ENCODE measurements around the gene CRY2.
"Not testable (repeated sequence)": the region's sequence is repeated elsewhere in the genome, so short reads cannot be mapped to it uniquely, and the experiment has no call there.

CRY2 gene

DNA sequence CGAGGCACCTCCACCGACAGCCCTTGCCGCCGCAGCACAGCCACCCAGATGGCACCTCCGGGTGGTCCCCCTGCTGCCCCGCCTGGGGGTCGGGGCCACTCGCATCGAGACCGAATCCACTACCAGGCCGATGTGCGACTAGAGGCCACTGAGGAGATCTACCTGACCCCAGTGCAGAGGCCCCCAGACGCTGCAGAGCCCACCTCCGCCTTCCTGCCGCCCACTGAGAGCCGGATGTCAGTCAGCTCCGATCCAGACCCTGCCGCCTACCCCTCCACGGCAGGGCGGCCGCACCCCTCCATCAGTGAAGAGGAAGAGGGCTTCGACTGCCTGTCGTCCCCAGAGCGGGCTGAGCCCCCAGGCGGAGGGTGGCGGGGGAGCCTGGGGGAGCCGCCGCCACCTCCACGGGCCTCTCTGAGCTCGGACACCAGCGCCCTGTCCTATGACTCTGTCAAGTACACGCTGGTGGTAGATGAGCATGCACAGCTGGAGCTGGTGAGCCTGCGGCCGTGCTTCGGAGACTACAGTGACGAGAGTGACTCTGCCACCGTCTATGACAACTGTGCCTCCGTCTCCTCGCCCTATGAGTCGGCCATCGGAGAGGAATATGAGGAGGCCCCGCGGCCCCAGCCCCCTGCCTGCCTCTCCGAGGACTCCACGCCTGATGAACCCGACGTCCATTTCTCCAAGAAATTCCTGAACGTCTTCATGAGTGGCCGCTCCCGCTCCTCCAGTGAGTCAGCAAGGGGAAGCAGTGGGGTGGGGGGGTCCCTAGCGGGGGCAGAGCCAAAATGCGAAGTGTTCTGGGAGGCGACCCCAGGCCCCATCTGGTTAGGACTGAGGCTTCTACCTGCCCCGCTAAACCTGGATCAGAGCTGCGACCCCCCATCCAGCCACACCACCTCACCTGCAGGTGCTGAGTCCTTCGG is 55.4 kb downstream of the CRY2 start:
- Histone ChIP-seq H3K27ac (ENCODE audit: insufficient read depth in 1 of 2, low read depth in 1 of 2, low read length in 2 of 2, poor library complexity in 1 of 2, severe bottlenecking in 2 of 2) (no peak overlapping the region), H3K27me3 (replicated peaks in 2 of 5; ENCODE audit: control insufficient read depth in 4 of 5, insufficient read depth in 5 of 5, low read length in 4 of 5) (peaks cover 0 to 44% (median 16%) of the 10 kb centered on the region in 5 experiments), H3K4me1 (ENCODE audit: control extremely low read depth in 1 of 4, control insufficient read depth in 4 of 4, insufficient read depth in 4 of 4, low read length in 3 of 4) (peaks cover 0 to 23% (median 12%) of the 10 kb centered on the region in 4 experiments), H3K4me3 (ENCODE audit: control insufficient read depth in 1 of 7, extremely low read depth in 1 of 7, insufficient read depth in 4 of 7, low read depth in 2 of 7, low read length in 6 of 7) (no peak overlapping the region), H3K36me3 (ENCODE audit: control insufficient read depth in 4 of 4, insufficient read depth in 4 of 4, low read length in 3 of 4) (no peaks in the 10 kb centered on the region), H3K9me3 (ENCODE audit: control extremely low read depth in 1 of 5, control insufficient read depth in 4 of 5, insufficient read depth in 2 of 5, low read depth in 1 of 5, low read length in 4 of 5) (no peaks in the 10 kb centered on the region)
- WGBS (ENCODE audit: insufficient coverage): 98% methylated on average over 45 of the region's 56 CpGs
- no peak for DNase-seq
- ChIA-PET CTCF (interaction anchor here (0.8 kb wide), 1 partner anchor 12 kb away, joined by 3 read pairs; no protein-coding TSS in a partner anchor), POLR2A (no interaction called here)

DNA sequence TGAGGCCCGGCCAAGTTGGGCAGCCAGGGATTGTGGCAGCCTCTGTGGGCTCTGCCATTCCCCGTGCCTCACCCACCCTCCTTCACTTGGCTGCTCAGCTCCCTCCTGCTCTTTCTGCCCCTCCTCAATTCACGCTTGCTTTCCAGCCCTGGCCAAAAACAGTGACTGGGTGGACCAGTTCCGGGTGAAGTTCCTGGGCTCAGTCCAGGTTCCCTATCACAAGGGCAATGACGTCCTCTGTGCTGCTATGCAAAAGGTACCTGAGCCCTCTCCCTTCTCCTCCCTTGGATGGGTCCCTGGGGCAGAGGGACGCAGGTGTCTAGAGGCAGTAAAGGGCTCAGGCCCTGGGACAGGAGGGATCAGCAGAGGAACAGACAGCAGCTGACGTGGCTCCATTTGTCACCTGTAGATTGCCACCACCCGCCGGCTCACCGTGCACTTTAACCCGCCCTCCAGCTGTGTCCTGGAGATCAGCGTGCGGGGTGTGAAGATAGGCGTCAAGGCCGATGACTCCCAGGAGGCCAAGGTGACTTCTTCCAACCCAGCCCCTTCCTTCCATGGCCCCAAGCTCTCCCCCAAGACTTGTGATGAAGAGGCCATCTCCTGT is 57.1 kb downstream of the CRY2 start:
- WGBS (ENCODE audit: insufficient coverage): 95% methylated on average over 13 of the region's 15 CpGs
- peaks cover 0 to 27% (median 9%) of the 10 kb centered on the region in 5 experiments for H3K27me3 ChIP-seq (replicated peaks in 2 of 5; ENCODE audit: control insufficient read depth in 4 of 5, insufficient read depth in 5 of 5, low read length in 4 of 5)
- no peak overlapping the region for H3K27ac ChIP-seq (ENCODE audit: insufficient read depth in 1 of 2, low read depth in 1 of 2, low read length in 2 of 2, poor library complexity in 1 of 2, severe bottlenecking in 2 of 2)
- DNase-seq: no peak
- ChIA-PET POLR2A (no interaction called here), CTCF (interaction anchor here (0.5 kb wide), 1 partner anchor 74 kb away, joined by 4 read pairs; no protein-coding TSS in a partner anchor)
- H3K4me1 ChIP-seq (ENCODE audit: control extremely low read depth in 1 of 4, control insufficient read depth in 4 of 4, insufficient read depth in 4 of 4, low read length in 3 of 4): peaks cover 0 to 17% (median 7%) of the 10 kb centered on the region in 4 experiments
- H3K36me3 ChIP-seq (ENCODE audit: control insufficient read depth in 4 of 4, insufficient read depth in 4 of 4, low read length in 3 of 4): peaks cover 0 to 5% (median 1%) of the 10 kb centered on the region in 4 experiments
- H3K4me3 ChIP-seq (ENCODE audit: control insufficient read depth in 1 of 7, extremely low read depth in 1 of 7, insufficient read depth in 4 of 7, low read depth in 2 of 7, low read length in 6 of 7): no peak overlapping the region
- H3K9me3 ChIP-seq (ENCODE audit: control extremely low read depth in 1 of 5, control insufficient read depth in 4 of 5, insufficient read depth in 2 of 5, low read depth in 1 of 5, low read length in 4 of 5): no peaks in the 10 kb centered on the region

- Histone ChIP-seq H3K4me3 (ENCODE audit: control insufficient read depth in 1 of 7, extremely low read depth in 1 of 7, insufficient read depth in 4 of 7, low read depth in 2 of 7, low read length in 6 of 7) (no peak overlapping the region), H3K4me1 (ENCODE audit: control extremely low read depth in 1 of 4, control insufficient read depth in 4 of 4, insufficient read depth in 4 of 4, low read length in 3 of 4) (peaks cover 0 to 13% (median 4%) of the 10 kb centered on the region in 4 experiments), H3K9me3 (ENCODE audit: control extremely low read depth in 1 of 5, control insufficient read depth in 4 of 5, insufficient read depth in 2 of 5, low read depth in 1 of 5, low read length in 4 of 5) (no peaks in the 10 kb centered on the region), H3K27ac (ENCODE audit: insufficient read depth in 1 of 2, low read depth in 1 of 2, low read length in 2 of 2, poor library complexity in 1 of 2, severe bottlenecking in 2 of 2) (no peak overlapping the region), H3K27me3 (replicated peaks in 2 of 5; ENCODE audit: control insufficient read depth in 4 of 5, insufficient read depth in 5 of 5, low read length in 4 of 5) (peaks cover 0 to 22% (median 9%) of the 10 kb centered on the region in 5 experiments), H3K36me3 (ENCODE audit: control insufficient read depth in 4 of 4, insufficient read depth in 4 of 4, low read length in 3 of 4) (peaks cover 0 to 12% (median 7%) of the 10 kb centered on the region in 4 experiments)
- 95% methylated on average over 17 of the region's 19 CpGs for WGBS (ENCODE audit: insufficient coverage)
- CTCF ChIA-PET: no interaction called here
- DNase-seq: no peak
- POLR2A ChIA-PET: interaction anchor here (0.6 kb wide), 1 partner anchor 40 kb away, joined by 3 read pairs; no protein-coding TSS in a partner anchor
These were observed 57.8 kb downstream of the CRY2 start for GRCh38 chr11:45905095-45905494.

GRCh38 chr11:45905576-45905975 is 58.3 kb downstream of the CRY2 start:
- WGBS (ENCODE audit: insufficient coverage): 52% methylated on average over 3 of the region's 6 CpGs
- peaks cover 0 to 17% (median 11%) of the 10 kb centered on the region in 4 experiments for H3K36me3 ChIP-seq (ENCODE audit: control insufficient read depth in 4 of 4, insufficient read depth in 4 of 4, low read length in 3 of 4)

GRCh38 chr11:45906096-45906682 is 58.9 kb downstream of the CRY2 start:
- peaks cover 0 to 11% (median 2%) of the 10 kb centered on the region in 4 experiments for H3K4me1 ChIP-seq (ENCODE audit: control extremely low read depth in 1 of 4, control insufficient read depth in 4 of 4, insufficient read depth in 4 of 4, low read length in 3 of 4)
- no peak for DNase-seq
- H3K27ac ChIP-seq (ENCODE audit: insufficient read depth in 1 of 2, low read depth in 1 of 2, low read length in 2 of 2, poor library complexity in 1 of 2, severe bottlenecking in 2 of 2): no peak overlapping the region
- ChIA-PET POLR2A (no interaction called here), CTCF (interaction anchor here (0.7 kb wide), 1 partner anchor 19 kb away, joined by 3 read pairs; no protein-coding TSS in a partner anchor)
- H3K4me3 ChIP-seq (ENCODE audit: control insufficient read depth in 1 of 7, extremely low read depth in 1 of 7, insufficient read depth in 4 of 7, low read depth in 2 of 7, low read length in 6 of 7): no peak overlapping the region
- whole genome bisulfite sequencing (ENCODE audit: insufficient coverage): 59% methylated on average over 9 of the region's 19 CpGs
- peaks cover 0 to 12% (median 2%) of the 10 kb centered on the region in 5 experiments for H3K27me3 ChIP-seq (replicated peaks in 2 of 5; ENCODE audit: control insufficient read depth in 4 of 5, insufficient read depth in 5 of 5, low read length in 4 of 5)
- H3K9me3 ChIP-seq (ENCODE audit: control extremely low read depth in 1 of 5, control insufficient read depth in 4 of 5, insufficient read depth in 2 of 5, low read depth in 1 of 5, low read length in 4 of 5): no peaks in the 10 kb centered on the region
- peaks cover 0 to 23% (median 16%) of the 10 kb centered on the region in 4 experiments for H3K36me3 ChIP-seq (ENCODE audit: control insufficient read depth in 4 of 4, insufficient read depth in 4 of 4, low read length in 3 of 4)

More at GRCh38 chr11:45905576-45905975, 58.3 kb downstream of the CRY2 start:
- peaks cover 0 to 11% (median 2%) of the 10 kb centered on the region in 4 experiments for H3K4me1 ChIP-seq (ENCODE audit: control extremely low read depth in 1 of 4, control insufficient read depth in 4 of 4, insufficient read depth in 4 of 4, low read length in 3 of 4)
- H3K9me3 ChIP-seq (ENCODE audit: control extremely low read depth in 1 of 5, control insufficient read depth in 4 of 5, insufficient read depth in 2 of 5, low read depth in 1 of 5, low read length in 4 of 5); H3K27ac ChIP-seq (ENCODE audit: insufficient read depth in 1 of 2, low read depth in 1 of 2, low read length in 2 of 2, poor library complexity in 1 of 2, severe bottlenecking in 2 of 2); DNase-seq; CTCF ChIA-PET; H3K4me3 ChIP-seq (ENCODE audit: control insufficient read depth in 1 of 7, extremely low read depth in 1 of 7, insufficient read depth in 4 of 7, low read depth in 2 of 7, low read length in 6 of 7): not testable (repeated sequence)
- POLR2A ChIA-PET: interaction anchor here (0.6 kb wide), 1 partner anchor 40 kb away, joined by 3 read pairs; no protein-coding TSS in a partner anchor
- H3K27me3 ChIP-seq (replicated peaks in 2 of 5; ENCODE audit: control insufficient read depth in 4 of 5, insufficient read depth in 5 of 5, low read length in 4 of 5): peaks cover 0 to 18% (median 7%) of the 10 kb centered on the region in 5 experiments

- Histone ChIP-seq H3K36me3 (ENCODE audit: control insufficient read depth in 4 of 4, insufficient read depth in 4 of 4, low read length in 3 of 4) (peaks cover 0 to 27% (median 22%) of the 10 kb centered on the region in 4 experiments), H3K4me3 (ENCODE audit: control insufficient read depth in 1 of 7, extremely low read depth in 1 of 7, insufficient read depth in 4 of 7, low read depth in 2 of 7, low read length in 6 of 7) (no peak within 1 kb of the TSS), H3K9me3 (ENCODE audit: control extremely low read depth in 1 of 5, control insufficient read depth in 4 of 5, insufficient read depth in 2 of 5, low read depth in 1 of 5, low read length in 4 of 5) (no peaks in the 10 kb centered on the region), H3K27ac (ENCODE audit: insufficient read depth in 1 of 2, low read depth in 1 of 2, low read length in 2 of 2, poor library complexity in 1 of 2, severe bottlenecking in 2 of 2) (no peak within 1 kb of the TSS), H3K4me1 (ENCODE audit: control extremely low read depth in 1 of 4, control insufficient read depth in 4 of 4, insufficient read depth in 4 of 4, low read length in 3 of 4) (peaks cover 0 to 11% (median 2%) of the 10 kb centered on the region in 4 experiments), H3K27me3 (replicated peaks in 2 of 5; ENCODE audit: control insufficient read depth in 4 of 5, insufficient read depth in 5 of 5, low read length in 4 of 5) (peaks cover 0 to 3% (median 0%) of the 10 kb centered on the region in 5 experiments)
- POLR2A ChIA-PET: interaction anchor here (0.6 kb wide), 1 partner anchor 765 kb away, joined by 3 read pairs; no protein-coding TSS in a partner anchor
- no peak for DNase-seq
- CTCF ChIA-PET: no interaction called here
- WGBS (ENCODE audit: insufficient coverage): 79% methylated on average over 14 of the region's 18 CpGs
These were observed 59.8 kb downstream of the CRY2 start, which contains the start of gene FREY1 for GRCh38 chr11:45906965-45907611. FREY1 (minus strand) TSS chr11:45907271; CDS start chr11:45907245, 26 bp downstream.

All from common myeloid progenitor, CD34-positive (primary cell).